Fibroblast of the aortic adventitia (primary cell): ENCODE results near the gene CAMP. TPM values are rescaled to one million over a fixed set of nuclear protein-coding genes. Genes with fewer than 3 reads are reported as not detected.

ENCODE experiments used
- DNase-seq: peaks from one replicate; pipeline ENCODE4 v3.0.0-alpha.2; 2010; ENCODE audit warnings: low read depth
- H3K4me3 ChIP-seq: 2 replicates; pipeline ENCODE4 v1.5.1; 2011; ENCODE audit warnings: low read depth, mild to moderate bottlenecking, control low read depth, low read length, moderate library complexity
- total RNA-seq: library from RNA; depleted of rRNA; stranded (reverse); fragments of >200 nt; gene quantifications from 2 replicates; pipeline ENCODE4 v1.2.3, GENCODE V29; 2012; ENCODE audit warnings: low replicate concordance
- TF ChIP-seq, protein P1 (sequence below): IDR thresholded peaks from 2 replicates; pipeline ENCODE4 v1.5.1; 2011; ENCODE audit warnings: mild to moderate bottlenecking, low read length, control low read depth, inconsistent platforms; ENCODE audit not compliant: insufficient read depth

CAMP gene
- total RNA-seq, 1 donor, result not detected

DNA sequence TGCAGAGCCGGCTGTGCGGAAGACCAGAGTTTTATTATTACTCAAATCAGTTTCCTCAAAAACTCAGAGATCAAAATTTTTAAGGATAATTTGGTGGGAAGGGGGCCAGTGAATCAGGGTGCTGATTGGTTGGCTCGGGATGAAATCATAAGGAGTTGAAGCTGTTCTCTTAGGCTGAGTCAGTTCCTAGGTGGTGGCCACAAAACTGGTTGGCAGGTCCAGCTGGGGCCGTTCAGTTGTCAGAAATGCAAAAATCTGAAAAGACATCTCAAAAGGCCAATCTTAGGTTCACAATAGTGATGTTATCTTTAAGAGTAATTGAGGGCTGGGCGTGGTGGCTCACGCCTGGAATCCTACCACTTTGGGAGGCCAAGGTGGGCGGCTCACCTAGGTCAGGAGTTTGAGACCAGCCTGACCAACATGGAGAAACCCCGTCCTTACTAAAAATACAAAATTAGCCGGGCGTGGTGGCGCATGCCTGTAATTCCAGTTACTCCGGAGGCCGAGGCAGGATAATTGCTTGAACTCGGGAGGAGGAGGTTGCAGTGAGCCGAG is 15.3 kb downstream of the CAMP start:
- peak; percentile 10 for DNase-seq
- H3K4me3 ChIP-seq, result no peak overlapping the region
- TF ChIP-seq, protein P1, sequence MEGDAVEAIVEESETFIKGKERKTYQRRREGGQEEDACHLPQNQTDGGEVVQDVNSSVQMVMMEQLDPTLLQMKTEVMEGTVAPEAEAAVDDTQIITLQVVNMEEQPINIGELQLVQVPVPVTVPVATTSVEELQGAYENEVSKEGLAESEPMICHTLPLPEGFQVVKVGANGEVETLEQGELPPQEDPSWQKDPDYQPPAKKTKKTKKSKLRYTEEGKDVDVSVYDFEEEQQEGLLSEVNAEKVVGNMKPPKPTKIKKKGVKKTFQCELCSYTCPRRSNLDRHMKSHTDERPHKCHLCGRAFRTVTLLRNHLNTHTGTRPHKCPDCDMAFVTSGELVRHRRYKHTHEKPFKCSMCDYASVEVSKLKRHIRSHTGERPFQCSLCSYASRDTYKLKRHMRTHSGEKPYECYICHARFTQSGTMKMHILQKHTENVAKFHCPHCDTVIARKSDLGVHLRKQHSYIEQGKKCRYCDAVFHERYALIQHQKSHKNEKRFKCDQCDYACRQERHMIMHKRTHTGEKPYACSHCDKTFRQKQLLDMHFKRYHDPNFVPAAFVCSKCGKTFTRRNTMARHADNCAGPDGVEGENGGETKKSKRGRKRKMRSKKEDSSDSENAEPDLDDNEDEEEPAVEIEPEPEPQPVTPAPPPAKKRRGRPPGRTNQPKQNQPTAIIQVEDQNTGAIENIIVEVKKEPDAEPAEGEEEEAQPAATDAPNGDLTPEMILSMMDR, result no peak

DNA sequence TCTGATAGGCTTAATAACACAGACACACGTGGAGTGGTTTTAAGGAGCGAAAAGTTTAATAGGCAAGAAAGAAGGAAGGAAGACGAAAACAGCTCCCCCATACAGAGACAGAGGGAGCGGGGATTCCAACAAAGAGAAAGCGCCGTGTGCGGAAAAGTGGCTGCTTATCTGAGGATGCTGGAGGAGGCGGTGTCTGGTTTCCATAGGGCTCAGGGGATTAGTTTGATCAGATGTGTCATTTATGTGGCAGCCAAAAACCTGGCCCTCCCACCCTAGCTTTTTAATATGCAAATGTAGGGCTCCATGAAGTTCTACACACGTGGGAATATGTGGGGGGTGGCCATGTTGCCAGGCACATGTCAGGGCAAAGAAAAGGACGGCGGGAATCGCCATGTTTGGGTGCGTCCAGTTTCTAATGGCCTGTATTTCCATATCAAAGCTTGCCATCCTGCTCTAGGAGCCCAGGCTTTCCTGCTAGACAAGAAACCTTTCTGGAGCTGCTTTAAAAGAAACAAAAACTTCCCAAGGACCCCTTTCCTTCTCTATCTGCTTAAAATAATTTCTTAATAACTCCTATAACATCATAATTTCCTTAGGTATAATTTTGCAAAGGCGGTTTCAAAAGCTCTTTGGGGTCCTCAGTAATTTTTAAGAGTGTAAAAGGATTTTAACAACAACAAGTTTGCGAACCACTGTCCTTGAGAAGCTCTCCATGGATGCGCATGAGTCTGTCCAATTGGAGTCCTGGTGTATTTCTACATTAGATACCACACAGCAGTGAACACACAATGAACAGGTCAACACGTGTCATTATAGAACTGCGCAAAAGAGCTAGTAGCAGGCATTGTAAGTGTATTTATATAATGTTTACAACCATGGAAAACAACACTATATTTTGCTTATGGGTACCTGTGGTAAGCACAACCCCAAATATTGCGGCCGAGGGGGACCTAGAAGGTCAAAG is 17.0 kb downstream of the CAMP start:
- no peak for DNase-seq
- TF ChIP-seq, protein P1, result no peak
- H3K4me3 ChIP-seq, result peak overlapping the region; percentile 96

DNA sequence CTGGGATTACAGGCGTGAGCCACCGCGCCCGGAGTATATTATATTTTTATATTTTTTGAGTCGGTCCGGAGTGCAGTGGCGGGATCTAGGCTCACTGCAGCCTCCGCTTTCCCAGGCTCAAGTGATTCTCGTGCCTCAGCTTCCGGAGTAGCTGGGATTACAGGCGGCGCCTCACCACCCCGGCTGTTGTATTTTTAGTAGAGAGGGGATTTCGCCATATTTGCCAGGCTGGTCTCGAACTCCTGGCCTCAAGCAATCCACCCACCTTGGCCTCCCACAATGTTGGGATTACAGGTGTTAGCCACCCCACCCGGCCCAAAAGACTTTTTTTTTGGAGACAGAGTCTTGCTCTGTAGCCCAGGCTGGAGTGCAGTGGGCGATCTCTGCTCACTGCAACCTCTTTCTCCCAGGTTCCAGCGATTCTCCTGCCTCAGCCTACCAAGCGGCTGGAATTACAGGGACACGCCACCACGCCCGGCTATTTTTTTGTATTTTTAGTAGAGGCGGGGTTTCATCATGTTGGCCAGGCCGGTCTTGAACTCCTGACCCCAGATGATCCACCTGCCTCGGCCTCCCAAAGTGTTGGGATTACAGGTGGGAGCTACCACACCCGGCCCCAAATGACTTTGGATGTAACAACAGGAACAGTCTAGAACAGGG is 18.6 kb downstream of the CAMP start:
- TF ChIP-seq, protein P1, result no peak
- peak; percentile 5 for DNase-seq
- peak overlapping the region; percentile 96 for H3K4me3 ChIP-seq

DNA sequence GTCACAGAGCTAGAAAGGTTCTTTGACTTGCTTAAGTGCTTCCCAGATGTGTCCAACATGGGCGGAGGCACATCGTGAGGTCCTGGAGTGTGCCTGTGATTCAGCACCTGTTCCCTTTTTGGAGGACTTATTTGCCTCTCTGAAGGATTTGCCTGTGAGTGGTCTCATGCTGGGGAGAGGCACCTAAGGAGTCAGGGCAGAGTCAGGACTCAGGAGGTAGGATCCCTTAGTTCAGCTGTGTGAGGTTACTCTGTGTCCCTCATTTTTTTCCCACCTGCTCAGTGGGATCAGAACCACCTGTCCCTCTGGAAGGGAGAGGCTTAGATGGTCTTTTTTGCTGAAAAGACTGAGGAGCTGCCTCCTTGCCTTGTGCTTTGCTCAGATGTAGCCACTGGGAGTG is 20.6 kb downstream of the CAMP start:
- TF ChIP-seq, protein P1, result no peak
- H3K4me3 ChIP-seq, result no peak overlapping the region
- no peak for DNase-seq

DNA sequence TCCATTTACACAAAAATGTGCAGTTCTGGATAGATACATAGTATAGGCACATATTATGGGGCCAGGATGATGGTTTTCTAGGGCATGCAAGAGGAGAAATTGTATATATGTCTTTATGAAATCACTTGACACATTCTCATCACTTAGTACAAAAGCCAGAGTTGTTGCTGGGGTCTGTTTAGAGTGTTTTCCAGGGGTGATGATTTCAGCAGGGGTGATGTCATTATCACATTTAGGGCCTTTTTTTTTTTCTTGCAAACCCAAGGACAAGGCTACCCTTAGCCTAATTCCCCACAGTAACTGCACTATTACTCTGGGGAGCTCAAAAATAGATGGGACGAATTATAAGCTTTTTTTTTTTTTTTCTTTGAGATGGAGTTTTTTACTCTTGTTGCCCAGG is 21.2 kb downstream of the CAMP start:
- TF ChIP-seq, protein P1, result no peak
- H3K4me3 ChIP-seq, result no peak overlapping the region

DNA sequence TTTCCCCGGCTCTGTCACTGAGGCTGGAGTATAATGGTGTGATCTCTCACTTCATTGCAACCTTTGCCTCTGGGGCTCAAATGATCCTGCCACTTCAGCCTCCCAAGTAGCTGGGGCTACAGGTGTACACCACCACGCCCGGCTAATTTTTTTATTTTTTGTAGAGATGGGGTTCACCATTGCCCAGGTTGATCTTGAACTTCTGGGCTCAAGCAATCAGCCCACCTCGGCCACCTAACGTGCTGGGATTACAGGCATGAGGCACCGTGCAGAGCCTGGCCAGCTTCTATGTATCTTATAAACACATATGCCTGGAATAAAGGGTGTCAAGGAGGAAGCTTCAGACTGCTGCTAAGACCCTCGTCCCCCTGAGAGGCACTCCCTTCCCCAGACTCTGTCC is 21.8 kb downstream of the CAMP start:
- no peak for DNase-seq
- TF ChIP-seq, protein P1, result no peak
- no peak overlapping the region for H3K4me3 ChIP-seq

More for the DNA sequence above, 21.2 kb downstream of the CAMP start:
- DNase-seq, result no peak
